Measurements from ENCODE around the gene TP53I13. TPM values are rescaled to one million over a fixed set of nuclear protein-coding genes. Genes with fewer than 3 reads are reported as not detected.
A peak's percentile ranks its signal among the peaks of the same experiment; 100 is the strongest.

Gene TP53I13
- total and polyA plus RNA-seq, 2 of the 13 experiments (the other 11 are each of a cell fraction or from before 2014, with no cell fraction given): 16.9 to 25.7 TPM

DNA sequence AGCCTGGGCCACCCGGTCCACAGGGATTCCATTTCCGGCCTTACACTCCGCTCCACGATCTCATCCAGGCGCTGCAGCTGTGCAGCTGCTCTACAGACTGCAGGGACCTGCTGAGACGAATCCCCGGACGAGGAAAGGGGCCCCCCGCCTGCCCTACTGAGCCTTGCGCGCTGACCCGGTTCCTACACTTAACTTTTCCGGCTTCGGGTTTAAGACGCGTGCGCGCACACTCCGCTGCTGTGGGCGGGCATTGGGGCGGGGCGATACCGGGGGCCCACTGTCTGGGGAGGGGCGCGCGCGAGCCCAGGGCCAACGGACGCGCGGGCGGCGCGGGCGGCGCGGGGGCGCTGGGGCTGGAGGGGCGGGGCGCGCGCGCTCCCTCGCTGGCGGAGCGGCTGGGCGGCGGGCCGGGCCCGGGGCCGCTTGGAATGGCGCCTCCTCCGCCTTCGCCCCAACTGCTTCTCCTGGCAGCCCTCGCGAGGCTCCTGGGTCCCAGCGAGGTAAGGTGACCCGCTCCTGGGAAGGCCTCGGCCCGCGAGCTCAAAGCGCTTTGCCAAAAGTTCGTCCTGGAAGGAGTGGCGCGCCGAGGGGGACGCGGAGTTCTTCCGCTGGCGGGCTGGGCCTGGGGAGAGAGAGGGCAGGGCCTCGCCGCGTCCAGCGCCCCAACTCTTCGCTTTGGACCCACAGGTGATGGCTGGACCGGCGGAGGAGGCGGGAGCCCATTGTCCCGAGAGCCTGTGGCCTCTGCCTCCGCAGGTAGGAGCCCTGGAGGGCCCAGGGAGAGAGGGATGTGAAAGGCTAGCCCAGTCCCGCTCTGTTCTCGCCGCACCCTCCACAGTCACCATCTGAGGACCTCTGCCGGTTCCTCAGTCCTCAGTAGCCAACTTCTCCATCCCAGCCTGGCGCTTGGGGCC, at the start of gene TP53I13 (continued):
- TF ChIP-seq, protein P1, sequence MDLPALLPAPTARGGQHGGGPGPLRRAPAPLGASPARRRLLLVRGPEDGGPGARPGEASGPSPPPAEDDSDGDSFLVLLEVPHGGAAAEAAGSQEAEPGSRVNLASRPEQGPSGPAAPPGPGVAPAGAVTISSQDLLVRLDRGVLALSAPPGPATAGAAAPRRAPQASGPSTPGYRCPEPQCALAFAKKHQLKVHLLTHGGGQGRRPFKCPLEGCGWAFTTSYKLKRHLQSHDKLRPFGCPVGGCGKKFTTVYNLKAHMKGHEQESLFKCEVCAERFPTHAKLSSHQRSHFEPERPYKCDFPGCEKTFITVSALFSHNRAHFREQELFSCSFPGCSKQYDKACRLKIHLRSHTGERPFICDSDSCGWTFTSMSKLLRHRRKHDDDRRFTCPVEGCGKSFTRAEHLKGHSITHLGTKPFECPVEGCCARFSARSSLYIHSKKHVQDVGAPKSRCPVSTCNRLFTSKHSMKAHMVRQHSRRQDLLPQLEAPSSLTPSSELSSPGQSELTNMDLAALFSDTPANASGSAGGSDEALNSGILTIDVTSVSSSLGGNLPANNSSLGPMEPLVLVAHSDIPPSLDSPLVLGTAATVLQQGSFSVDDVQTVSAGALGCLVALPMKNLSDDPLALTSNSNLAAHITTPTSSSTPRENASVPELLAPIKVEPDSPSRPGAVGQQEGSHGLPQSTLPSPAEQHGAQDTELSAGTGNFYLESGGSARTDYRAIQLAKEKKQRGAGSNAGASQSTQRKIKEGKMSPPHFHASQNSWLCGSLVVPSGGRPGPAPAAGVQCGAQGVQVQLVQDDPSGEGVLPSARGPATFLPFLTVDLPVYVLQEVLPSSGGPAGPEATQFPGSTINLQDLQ (CRISPR knock-in tag; IDR thresholded peaks at IDR 0.05): no peak
- TF ChIP-seq ZNF232 (CRISPR knock-in tag; IDR thresholded peaks at IDR 0.05; ENCODE audit: borderline replicate concordance) (no peak), ZNF343 (CRISPR knock-in tag; IDR thresholded peaks at IDR 0.05) (no peak), SOX5 (CRISPR knock-in tag; IDR thresholded peaks at IDR 0.05; ENCODE audit: borderline replicate concordance) (0 out of 2 replicates have a peak, but pooled peaks have one; percentile 22), MIXL1 (CRISPR knock-in tag; IDR thresholded peaks at IDR 0.05) (no peak), ZNF296 (CRISPR knock-in tag; conservative IDR thresholded peaks at IDR 0.05) (no peak), TEAD3 (CRISPR knock-in tag; optimal IDR thresholded peaks at IDR 0.05; ENCODE audit: borderline replicate concordance) (no peak), BHLHE40 (IDR thresholded peaks at IDR 0.05; ENCODE audit: low read length) (no peak)
- TF ChIP-seq, protein P2, sequence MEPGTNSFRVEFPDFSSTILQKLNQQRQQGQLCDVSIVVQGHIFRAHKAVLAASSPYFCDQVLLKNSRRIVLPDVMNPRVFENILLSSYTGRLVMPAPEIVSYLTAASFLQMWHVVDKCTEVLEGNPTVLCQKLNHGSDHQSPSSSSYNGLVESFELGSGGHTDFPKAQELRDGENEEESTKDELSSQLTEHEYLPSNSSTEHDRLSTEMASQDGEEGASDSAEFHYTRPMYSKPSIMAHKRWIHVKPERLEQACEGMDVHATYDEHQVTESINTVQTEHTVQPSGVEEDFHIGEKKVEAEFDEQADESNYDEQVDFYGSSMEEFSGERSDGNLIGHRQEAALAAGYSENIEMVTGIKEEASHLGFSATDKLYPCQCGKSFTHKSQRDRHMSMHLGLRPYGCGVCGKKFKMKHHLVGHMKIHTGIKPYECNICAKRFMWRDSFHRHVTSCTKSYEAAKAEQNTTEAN (CRISPR knock-in tag; conservative IDR thresholded peaks at IDR 0.05): no peak
- TF ChIP-seq, protein P3, sequence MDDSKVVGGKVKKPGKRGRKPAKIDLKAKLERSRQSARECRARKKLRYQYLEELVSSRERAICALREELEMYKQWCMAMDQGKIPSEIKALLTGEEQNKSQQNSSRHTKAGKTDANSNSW (CRISPR knock-in tag; IDR thresholded peaks at IDR 0.05; ENCODE audit: borderline replicate concordance): no peak
- TF ChIP-seq, protein P4, sequence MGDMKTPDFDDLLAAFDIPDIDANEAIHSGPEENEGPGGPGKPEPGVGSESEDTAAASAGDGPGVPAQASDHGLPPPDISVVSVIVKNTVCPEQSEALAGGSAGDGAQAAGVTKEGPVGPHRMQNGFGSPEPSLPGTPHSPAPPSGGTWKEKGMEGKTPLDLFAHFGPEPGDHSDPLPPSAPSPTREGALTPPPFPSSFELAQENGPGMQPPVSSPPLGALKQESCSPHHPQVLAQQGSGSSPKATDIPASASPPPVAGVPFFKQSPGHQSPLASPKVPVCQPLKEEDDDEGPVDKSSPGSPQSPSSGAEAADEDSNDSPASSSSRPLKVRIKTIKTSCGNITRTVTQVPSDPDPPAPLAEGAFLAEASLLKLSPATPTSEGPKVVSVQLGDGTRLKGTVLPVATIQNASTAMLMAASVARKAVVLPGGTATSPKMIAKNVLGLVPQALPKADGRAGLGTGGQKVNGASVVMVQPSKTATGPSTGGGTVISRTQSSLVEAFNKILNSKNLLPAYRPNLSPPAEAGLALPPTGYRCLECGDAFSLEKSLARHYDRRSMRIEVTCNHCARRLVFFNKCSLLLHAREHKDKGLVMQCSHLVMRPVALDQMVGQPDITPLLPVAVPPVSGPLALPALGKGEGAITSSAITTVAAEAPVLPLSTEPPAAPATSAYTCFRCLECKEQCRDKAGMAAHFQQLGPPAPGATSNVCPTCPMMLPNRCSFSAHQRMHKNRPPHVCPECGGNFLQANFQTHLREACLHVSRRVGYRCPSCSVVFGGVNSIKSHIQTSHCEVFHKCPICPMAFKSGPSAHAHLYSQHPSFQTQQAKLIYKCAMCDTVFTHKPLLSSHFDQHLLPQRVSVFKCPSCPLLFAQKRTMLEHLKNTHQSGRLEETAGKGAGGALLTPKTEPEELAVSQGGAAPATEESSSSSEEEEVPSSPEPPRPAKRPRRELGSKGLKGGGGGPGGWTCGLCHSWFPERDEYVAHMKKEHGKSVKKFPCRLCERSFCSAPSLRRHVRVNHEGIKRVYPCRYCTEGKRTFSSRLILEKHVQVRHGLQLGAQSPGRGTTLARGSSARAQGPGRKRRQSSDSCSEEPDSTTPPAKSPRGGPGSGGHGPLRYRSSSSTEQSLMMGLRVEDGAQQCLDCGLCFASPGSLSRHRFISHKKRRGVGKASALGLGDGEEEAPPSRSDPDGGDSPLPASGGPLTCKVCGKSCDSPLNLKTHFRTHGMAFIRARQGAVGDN (CRISPR knock-in tag; IDR thresholded peaks at IDR 0.05): peak; percentile 70
- TF ChIP-seq, protein P5, sequence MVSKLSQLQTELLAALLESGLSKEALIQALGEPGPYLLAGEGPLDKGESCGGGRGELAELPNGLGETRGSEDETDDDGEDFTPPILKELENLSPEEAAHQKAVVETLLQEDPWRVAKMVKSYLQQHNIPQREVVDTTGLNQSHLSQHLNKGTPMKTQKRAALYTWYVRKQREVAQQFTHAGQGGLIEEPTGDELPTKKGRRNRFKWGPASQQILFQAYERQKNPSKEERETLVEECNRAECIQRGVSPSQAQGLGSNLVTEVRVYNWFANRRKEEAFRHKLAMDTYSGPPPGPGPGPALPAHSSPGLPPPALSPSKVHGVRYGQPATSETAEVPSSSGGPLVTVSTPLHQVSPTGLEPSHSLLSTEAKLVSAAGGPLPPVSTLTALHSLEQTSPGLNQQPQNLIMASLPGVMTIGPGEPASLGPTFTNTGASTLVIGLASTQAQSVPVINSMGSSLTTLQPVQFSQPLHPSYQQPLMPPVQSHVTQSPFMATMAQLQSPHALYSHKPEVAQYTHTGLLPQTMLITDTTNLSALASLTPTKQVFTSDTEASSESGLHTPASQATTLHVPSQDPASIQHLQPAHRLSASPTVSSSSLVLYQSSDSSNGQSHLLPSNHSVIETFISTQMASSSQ (IDR thresholded peaks at IDR 0.05; ENCODE audit: low read depth): no peak
- TF ChIP-seq, protein P5 (CRISPR knock-in tag; IDR thresholded peaks at IDR 0.05; ENCODE audit: borderline replicate concordance): peak; percentile 28; the same call in 1 of the 2 replicates

All from HepG2 (cell line).